Skeletal muscle cell (primary cell): ENCODE results near the gene PRKG1.

Source experiments
- DNase-seq: peaks from one replicate; pipeline ENCODE4 v3.0.0-alpha.2; 2010; ENCODE audit warnings: low read depth
- H3K4me3 ChIP-seq: 2 replicates; pipeline ENCODE4 v1.5.1; 2011; ENCODE audit warnings: low read depth, mild to moderate bottlenecking, control low read depth, low read length, moderate library complexity

Gene PRKG1

DNA sequence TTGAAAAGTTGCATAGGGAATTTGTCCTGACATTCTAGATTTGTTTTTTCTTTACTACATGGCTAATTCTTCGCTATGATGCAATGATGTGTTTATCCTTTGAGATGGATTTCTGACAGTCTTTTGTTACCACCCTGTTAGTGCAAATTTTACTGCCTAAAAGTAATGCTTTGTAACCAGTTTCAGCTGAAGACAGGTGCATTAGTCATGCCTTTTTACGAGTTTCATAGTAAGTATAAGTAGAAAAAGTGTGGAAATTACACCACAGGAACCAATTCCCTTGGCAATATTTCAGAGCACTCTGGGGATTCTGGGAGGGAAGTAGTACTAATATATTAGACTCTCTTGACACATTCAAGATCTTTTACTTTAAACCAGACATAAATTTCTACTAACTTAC is 982.0 kb downstream of the PRKG1 start:
- no peak for DNase-seq
- no peak overlapping the region for H3K4me3 ChIP-seq

DNA sequence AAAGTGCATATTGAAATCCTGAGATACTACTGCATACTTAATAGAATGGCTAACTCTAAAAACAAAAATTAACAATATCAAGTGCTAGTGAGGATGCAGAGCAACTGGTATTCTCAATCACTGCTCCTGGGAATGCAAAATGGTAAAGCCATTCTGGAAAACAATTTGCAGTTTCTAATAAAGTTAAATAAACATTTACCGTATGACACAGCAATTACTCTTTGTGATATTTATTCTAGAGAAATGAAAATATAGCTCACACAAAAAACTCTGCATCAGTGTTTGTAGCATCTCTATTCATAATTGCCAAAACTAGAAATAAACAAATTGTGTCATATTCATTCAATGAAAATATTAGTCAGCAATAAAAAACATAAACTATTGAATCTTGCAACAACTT is 984.8 kb downstream of the PRKG1 start:
- H3K4me3 ChIP-seq, result no peak overlapping the region
- DNase-seq, result no peak

DNA sequence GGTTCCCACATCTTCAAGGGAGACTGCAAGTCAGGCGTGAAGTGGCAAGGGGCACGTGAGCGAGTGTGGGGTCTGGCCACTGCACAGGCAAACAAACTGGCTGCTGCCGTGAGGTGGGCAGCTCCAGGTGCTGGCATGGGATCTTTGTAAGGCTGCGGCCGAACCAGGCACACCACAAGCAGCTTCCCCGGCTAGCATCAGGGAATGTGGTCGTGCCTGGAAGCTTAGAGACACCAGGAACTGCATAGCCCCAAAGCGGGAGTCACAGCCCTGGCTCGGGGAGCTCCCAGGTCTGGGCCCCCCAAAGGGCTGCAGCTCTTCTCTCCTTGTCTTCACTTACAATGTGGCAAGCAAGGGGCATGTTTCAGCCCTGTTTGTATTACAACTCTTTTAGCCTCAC is 988.9 kb downstream of the PRKG1 start:
- no peak overlapping the region for H3K4me3 ChIP-seq
- DNase-seq, result no peak

- H3K4me3 ChIP-seq, result no peak overlapping the region
- DNase-seq, result no peak
Observed at GRCh38 chr10:52064084-52064845, 990.0 kb downstream of the PRKG1 start.

DNA sequence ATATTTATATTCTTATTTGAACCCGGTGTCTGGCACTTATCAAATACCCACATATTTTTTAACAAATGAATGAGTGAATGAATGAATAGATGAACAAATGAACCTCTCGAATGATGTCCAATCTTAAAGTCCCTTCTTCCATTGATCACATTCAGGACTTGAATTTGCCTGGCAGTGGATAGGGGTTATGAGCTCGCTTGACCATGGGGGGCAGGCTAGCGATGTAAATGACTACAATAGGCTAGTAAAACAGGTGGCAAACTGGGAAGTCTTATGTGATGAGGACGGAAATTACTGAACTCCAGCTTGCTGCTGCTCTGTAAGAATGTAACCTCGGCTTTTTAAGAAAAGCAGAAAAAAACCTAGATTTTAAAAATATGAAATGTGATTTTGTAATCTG is 992.1 kb downstream of the PRKG1 start:
- H3K4me3 ChIP-seq, result no peak overlapping the region
- no peak for DNase-seq

GRCh38 chr10:52068485-52068884 is 994.2 kb downstream of the PRKG1 start:
- H3K4me3 ChIP-seq, result no peak overlapping the region
- no peak for DNase-seq

- DNase-seq, result no peak
Observed at GRCh38 chr10:52071814-52072213, 997.5 kb downstream of the PRKG1 start.

GRCh38 chr10:52074505-52075026 is 1000.3 kb downstream of the PRKG1 start:
- H3K4me3 ChIP-seq, result no peak overlapping the region
- DNase-seq, result no peak

More at GRCh38 chr10:52071814-52072213, 997.5 kb downstream of the PRKG1 start:
- H3K4me3 ChIP-seq, result no peak overlapping the region

GRCh38 chr10:52077814-52078213 is 1003.5 kb downstream of the PRKG1 start:
- no peak for DNase-seq
- H3K4me3 ChIP-seq, result no peak overlapping the region

DNA sequence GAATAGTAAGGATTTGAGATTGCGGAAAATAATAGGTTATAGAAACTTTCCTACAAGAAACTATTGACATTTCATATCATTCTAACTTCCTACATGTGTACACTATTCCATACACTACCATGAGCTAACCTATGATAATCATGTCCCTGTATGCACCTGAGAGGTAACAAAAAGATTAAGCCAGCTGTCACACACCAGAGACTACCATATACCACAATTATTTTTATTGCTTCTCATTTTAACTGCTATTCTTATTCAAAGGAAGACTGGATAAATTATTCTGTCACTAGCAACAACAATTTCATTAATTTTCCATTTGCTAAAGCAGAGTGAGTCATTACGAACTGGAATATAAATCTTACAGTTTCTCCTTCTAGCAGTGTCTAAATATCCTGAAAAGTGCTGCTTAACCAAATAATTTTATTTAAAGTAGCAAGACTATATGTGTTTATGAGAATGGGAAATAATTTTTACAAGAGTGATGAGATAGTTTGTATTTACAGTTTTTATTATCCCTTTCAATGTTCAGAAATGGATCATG is 1004.2 kb downstream of the PRKG1 start:
- no peak overlapping the region for H3K4me3 ChIP-seq
- no peak for DNase-seq

DNA sequence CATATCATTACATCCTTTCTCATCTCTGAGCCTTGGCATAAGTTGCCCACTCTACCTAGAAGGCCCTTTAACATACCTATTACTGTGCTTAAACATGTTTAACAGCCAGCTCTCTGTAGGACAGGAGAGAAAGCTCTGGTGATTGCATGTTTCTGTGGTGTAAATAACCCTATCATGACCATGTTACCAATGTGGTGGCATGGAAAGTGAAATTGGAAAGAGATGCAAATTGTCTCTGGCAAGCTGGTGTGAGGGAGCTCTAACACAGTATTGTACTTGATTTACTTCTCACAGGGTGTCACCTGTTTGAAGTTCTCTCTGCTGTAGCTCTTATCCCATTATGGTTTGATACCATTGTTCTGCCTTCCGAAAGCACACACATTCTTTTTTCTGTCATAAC is 1008.0 kb downstream of the PRKG1 start:
- no peak for DNase-seq
- H3K4me3 ChIP-seq, result no peak overlapping the region

- no peak for DNase-seq
- H3K4me3 ChIP-seq, result no peak overlapping the region
Observed at GRCh38 chr10:52083422-52083821, 1009.1 kb downstream of the PRKG1 start.

DNA sequence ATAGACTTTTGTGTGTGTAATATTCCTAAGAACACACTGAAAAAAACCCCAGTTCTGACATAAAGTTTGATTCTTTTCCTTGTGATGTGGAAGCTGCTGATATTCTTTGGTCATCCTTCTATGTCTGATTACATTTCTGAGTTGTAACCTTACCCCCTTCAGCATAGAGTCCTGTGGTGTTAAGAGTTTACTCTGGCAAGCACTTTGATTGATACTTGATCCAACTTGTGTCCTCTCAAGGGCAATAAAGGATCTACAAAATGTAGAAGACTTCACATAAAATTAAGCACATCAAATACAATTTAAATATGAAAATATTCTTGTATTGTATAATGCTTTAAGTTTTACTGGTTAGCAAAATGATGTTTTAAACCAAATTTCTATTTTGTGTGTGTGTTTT is 1018.1 kb downstream of the PRKG1 start:
- no peak overlapping the region for H3K4me3 ChIP-seq
- no peak for DNase-seq

DNA sequence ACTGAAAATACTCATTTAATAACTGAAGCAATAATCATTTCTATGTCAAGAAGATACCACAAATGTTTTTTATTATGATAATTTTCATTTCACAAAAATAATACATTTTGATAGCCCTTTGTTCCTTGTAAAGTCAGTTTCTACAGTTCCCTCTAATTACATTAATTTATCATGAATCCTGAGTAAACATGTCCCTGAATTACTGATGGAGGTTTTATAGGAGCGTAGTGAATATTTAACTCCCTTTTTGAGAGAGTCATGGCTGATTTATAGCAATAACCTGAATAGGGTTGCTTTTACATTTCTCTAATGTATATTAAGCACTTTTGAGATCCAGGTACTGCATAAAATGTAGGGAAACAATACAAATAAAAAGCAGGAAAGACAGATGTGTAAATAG is 1023.8 kb downstream of the PRKG1 start:
- DNase-seq, result no peak
- H3K4me3 ChIP-seq, result no peak overlapping the region

DNA sequence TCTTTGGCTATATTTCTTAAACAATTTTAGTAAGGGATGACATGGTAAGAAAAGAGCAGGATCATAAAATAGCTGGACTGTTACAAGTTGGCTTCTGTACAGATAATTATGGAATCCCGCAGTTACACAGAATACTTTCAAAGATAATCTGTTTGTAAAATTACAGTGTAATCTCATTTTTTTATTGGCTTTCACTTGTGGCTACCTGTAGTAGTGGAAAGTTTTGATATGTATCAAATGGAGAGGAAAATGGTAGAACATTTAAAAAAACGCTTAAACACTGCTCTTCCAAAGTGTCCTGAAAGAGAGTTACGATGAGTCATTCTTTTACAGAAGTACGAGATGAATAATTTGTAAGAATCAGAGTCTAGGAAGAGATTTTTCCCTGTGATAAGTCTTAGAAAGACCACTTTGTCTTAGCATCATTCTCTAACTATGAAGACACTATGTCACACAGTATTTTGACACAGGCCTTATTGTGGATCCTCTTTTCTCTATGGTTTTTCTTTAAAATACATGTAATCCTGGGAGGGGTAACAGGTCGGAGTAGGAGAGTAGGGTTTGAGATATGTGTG is 1024.8 kb downstream of the PRKG1 start:
- no peak overlapping the region for H3K4me3 ChIP-seq
- DNase-seq, result no peak

- no peak overlapping the region for H3K4me3 ChIP-seq
- DNase-seq, result no peak
Observed at GRCh38 chr10:52100011-52100547, 1025.8 kb downstream of the PRKG1 start.

DNA sequence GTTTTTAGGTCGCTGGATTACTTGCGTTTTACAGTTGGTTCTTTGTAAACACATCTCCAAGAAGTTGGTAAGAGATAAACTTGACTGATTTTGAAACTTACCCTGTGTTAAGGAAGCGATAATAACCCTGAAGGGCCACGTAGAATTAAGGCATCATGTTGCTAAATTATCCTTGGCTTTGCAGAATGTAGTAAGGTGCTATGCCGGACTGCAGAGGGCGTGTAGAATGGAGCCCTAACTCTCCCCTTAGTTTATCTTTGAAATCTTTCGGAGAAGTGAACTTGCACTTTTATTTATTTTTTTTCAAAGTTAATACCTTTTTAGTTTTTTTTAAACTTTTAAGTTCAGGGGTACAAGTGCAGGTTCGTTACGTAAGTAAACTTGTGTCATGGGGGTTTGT is 1031.0 kb downstream of the PRKG1 start:
- no peak overlapping the region for H3K4me3 ChIP-seq
- DNase-seq, result no peak

DNA sequence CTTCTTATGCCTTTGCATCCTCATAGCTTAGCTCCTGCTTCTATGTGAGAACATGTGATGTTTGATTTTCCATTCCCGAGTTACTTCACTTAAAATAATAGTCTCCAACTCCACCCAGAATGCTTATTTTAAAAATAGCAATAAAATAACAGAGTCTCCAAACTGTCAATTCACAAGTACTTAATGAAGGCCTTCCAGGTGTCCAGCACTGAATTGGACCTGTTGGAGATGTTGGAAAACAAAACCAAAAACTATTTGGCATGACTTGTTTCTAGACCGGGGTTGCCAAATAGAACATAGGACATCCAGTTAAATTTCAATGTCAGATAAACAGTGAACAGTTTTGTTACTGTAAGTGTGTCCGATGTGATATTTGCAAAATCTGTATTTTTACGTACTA is 1031.7 kb downstream of the PRKG1 start:
- DNase-seq, result no peak
- H3K4me3 ChIP-seq, result no peak overlapping the region

- H3K4me3 ChIP-seq, result no peak overlapping the region
- no peak for DNase-seq
Observed at GRCh38 chr10:52106899-52107298, 1032.6 kb downstream of the PRKG1 start.

DNA sequence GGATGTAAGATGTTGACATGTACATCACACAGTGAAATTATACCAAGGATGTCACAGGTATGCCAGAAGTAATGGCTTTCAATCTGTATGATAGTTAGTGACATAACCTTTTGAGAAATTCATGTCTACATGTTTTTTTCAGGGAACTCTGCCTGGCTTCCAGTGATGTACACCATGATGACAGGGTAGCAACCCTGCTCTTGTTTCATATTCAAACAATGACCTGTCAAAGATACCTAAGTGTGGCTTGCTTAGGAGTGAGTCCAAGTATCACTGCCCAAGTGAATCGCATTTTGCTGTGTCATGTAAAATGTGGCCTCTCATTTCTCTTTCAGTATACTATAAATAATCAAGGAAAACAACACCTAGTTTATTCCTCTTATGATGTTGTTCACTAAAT is 1033.9 kb downstream of the PRKG1 start:
- H3K4me3 ChIP-seq, result no peak overlapping the region
- DNase-seq, result no peak

DNA sequence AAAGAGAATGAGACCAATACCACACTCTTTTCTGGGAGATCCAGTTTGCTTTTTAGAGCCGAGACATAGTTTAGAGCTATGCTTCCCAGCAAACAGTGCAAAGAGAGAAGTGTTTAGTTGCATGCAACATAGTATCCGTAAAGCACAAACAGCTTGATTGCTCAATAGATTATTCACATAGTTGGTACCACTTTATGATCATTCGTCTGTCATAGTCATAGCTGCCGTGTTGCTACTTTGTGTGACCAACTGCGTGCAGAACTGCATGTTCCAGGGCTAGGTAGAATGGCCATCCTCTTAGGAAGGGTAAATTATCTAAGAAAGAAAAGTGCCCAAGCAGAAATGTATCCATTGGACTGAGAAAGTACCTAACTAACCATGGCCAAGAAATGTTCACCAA is 1036.3 kb downstream of the PRKG1 start:
- DNase-seq, result no peak
- no peak overlapping the region for H3K4me3 ChIP-seq
